NCI-H187 (cell line): ENCODE measurements around the gene EP400.
"Not testable (repeated sequence)": the region's sequence is repeated elsewhere in the genome, so short reads cannot be mapped to it uniquely, and the experiment has no call there.

Source experiments
- DNase-seq, 2 experiments: peaks; one replicate each; lab custom pipeline; 2025; lab: John Stamatoyannopoulos, UW

Gene EP400

DNA sequence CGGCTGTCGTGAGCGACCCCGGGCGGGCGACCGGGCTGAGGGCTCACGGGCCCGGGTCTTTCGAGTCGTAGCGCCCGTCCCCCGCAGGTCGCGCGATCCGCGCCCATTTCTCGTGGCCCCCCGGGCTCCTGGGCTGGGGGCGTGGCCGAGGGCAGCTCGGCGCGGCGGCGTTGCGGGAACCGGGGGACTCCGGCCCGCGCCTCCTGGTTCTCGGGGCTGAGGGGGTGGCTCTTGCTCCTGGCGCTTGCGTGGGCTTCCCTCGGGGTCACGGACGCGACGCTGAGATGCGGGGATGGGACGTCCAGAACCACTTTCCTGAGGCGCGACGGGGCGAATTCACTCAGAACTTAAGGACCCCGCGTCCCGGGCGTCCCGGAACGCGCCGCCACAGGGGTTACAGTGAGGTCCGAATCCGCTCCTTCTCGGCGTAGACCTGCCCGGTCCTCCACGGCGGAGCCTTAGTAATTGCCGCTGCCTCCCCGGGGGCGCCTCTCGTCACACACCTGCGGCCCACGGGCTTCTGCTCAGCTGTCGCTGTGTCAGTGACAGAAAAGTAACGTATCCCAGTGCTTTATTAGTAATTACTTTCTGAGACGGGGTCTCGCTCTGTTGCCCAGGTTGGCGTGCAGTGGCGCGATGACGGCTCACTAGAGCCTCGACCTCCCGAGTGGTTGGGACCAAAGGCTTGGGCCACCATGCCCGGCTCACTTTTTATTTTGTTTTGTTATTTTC lies 606 bp downstream of the EP400 start:
- no peak for DNase-seq

DNA sequence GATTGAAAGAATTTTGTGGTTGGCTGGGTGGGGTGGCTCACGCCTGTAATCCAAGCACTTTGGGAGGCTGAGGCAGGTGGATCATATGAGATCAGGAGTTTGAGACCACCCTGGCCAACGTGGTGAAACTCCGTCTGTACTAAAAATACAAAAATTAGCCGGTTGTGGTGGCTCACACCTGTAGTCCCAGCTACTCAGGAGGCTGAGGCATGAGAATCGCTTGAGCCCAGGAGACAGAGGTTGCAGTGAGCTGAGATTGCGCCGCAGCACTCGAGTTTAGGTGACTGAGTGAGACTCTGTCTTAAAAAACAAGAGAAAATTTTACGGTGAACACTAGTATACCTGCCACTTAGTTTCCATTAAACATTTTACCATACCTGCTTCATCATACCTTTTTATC lies 4.1 kb downstream of the EP400 start:
- not testable (repeated sequence) for DNase-seq

DNA sequence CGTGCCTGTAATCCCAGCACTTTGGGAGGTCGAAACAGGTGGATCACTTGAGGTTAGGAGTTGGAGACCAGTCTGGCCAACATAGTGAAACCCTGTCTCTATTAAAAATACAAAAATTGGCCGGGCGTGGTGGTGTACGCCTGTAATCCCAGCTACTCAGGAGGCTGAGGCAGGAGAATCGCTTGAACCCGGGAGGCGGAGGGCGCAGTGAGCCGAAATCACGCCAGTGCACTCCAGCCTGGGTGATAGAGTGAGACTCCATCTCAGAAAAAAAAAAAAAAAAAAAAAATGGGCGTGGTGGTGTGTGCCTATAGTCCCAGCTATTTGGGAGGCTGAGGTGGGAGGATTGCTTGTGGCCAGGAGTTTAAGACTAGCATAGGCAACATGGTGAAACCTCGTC lies 4.7 kb downstream of the EP400 start:
- not testable (repeated sequence) for DNase-seq

DNA sequence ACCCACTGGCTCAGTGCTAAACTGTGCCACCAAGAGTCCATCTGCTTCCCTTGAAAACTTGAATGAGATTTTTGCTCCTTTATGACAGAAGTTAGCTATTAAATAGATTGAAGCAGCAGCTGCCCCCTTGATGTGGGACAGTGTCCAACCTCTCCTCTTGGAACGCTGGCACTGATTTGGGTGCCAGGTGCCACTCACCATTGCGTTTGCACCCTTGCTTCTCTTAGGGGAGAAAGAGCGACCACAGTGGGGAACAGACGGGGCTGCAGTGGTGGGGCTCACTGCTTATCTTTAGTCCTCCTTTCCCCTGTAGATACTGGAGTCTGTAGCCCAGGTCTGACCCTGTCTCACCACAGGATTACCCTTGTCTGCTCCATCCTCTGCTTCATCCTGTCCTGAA lies 9.4 kb downstream of the EP400 start:
- no peak for DNase-seq

DNA sequence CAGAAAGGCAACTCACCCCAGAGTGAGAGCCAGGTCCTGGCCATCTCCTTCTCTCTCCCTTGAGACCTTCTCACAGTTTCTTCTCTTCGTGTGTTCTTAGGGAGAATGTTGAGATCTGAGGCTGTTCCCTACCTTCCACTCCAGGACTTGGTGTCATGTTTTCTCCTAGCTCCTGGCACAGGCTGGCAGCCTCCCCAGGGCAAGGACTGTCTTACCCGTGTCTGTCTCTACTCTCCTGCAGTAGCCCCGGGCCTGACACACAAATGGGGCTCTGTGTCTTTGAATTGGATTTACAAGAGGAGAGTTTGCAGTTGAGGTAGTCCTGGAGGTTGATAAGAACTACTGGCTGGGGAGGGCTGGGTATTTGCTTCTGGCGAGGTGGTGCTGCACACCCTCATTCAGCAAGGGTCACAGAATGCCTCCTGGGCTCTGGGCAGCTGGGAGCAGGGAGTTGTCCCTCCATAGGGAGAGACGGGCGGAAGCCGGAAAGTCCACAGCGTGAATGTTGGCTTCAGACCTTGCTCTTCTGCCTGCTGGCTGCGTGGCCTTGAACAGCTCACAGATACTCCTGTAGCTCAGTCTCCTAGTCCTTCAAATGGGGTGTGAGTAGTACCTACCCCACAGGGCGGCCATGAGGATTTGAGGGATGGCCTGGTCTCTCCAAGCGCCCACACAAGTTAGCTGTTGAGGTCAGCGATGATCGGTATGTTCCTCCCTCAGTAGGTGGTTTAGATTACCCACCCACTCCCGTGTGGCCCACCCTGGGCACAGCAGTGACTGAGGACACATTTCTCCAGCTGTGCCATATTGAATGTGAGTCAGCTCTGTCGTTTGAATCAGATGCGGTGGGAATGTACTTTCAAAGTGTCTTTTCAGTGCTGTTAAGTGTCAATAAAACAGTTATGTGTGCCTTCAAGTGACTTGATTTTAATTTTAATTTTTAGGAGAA lies 10.2 kb downstream of the EP400 start:
- DNase-seq = no peak

DNA sequence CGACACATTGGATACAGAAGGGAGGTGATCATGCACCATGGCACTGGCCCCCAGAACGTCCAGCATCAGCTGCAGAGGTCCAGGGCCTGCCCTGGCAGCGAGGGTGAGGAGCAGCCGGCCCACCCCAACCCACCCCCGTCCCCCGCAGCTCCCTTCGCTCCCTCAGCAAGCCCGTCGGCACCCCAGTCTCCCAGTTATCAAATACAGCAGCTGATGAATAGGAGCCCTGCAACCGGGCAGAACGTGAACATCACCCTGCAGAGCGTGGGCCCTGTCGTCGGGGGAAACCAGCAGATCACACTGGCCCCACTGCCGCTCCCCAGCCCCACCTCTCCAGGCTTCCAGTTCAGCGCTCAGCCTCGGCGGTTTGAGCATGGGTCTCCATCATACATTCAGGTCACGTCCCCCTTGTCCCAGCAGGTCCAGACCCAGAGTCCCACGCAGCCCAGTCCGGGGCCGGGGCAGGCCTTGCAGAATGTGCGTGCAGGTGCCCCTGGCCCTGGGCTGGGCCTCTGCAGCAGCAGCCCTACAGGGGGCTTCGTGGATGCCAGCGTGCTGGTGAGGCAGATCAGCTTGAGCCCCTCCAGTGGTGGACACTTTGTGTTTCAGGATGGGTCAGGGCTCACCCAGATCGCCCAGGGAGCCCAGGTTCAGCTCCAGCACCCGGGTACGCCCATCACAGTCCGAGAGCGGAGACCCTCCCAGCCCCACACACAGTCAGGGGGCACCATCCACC lies 11.0 kb downstream of the EP400 start:
- DNase-seq = not testable (repeated sequence)

DNA sequence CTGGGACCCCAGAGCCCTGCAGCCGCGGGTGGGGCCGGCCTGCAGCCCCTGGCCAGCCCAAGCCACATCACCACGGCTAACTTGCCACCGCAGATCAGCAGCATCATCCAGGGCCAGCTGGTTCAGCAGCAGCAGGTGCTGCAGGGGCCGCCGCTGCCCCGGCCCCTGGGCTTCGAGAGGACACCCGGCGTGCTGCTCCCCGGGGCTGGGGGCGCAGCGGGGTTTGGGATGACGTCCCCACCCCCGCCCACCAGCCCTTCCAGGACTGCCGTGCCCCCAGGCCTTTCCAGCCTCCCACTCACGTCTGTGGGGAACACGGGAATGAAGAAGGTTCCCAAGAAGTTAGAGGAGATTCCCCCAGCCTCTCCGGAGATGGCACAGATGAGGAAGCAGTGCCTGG lies 11.6 kb downstream of the EP400 start:
- DNase-seq = not testable (repeated sequence)

DNA sequence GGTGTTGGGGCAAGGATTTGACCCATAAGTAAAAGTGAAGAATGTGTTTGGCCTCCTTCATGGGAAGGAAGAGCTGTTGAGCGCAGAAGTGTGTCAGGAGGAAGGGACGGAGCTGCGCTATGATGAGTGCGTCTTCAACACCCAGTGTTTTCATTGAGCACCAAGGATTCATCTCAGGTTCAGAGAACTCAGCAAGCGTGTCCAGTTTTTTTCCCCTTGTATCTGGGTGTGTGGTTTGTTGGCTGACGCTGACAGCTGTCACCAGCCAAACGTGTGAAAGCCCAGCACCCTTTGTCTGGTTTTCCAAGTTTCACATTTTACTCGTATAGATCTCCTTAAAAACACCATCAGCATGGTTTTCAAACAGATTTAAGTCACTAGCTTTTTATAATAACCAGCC lies 12.3 kb downstream of the EP400 start:
- DNase-seq = no peak

DNA sequence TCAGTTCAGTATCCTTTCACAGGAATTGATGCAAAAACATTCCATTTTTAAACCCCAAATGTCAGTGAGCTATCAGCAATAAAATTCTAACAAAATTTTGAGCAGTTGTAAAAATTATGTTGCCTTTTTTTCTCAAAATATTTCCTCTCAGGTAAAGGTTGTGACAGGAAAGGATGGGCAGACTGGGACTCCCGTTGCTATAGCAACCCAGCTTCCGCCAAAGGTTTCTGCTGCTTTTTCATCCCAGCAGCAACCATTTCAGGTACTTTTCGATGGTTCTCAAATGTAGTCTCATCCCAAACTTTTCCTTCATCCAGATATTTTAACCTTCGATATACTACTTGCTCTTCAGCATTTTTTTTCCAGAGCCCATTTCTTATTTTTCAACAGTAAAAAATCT lies 13.6 kb downstream of the EP400 start:
- DNase-seq = no peak

DNA sequence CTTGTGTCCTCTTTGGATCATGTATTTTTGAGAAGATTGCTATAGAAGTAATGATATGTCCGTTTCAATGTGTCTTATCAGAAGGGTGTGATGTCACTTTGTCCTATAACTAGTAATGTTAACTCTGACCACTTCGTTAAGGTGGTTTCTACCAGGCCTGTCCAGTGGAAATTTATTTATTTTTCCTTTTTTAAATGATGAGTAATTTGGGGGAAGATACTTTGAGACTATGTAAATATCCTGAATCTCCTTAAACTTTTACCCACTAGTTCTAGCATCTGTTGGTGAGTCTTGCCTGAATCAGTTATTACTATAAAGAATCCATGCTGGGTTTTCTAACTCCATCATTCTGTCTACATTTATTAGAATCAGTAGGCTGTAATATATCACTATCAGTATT lies 15.3 kb downstream of the EP400 start:
- DNase-seq = no peak

DNA sequence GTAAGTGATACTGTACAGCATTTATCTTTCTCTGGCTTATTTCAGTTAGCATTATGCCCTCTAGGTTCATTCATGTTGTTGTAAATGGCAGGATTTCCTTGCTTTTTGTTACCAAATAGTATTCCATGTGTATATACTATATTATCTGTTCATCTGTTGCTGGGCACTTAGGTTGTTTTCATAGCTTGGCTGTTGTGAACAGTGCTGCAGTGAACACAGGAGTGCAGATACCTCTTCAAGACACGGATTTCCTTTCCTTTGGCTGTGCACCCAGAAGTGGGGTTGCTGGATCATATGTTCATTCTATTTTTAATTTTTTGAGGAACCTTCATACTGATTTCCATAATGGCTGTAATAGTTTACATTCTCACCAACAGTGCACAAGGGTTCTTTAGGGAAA lies 21.5 kb downstream of the EP400 start:
- DNase-seq = no peak

DNA sequence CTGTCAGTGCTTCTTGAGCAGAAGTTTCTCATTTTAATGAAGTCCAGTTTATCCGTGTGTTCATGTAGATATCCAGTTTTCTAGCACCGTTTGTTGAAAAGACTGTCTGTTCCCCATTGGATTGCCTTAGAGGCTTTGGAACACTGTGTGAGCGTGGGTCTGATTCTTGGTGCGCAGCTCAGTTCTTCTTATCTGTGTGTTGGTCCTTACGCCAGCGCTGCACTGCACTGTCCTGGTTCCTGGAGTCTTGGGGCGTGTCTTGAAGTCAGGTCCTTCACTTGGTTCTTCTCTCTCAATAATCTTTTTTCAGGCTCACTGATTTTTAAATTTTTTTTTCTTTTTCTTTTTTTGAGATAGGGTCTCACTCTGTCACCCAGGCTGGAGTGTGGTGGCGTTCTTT lies 25.5 kb downstream of the EP400 start:
- DNase-seq = no peak

DNA sequence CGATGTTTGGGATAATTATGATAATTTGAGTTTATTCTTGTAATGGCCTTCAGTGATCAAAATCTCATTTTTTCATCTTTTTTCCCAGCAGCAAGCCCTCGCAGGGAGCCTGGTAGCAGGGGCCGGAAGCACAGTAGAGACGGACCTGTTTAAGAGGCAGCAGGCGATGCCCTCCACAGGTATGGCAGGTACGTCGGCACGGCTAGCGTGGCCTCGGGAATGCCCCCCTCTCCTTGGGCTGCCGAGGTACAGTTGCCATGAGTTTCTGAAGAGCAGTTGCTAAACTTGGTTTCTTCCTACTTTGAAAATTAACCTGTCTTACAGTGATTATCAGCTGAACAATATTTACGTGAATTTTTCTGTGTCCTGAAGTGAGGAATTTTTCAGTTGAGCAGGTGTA lies 29.9 kb downstream of the EP400 start:
- DNase-seq = no peak

DNA sequence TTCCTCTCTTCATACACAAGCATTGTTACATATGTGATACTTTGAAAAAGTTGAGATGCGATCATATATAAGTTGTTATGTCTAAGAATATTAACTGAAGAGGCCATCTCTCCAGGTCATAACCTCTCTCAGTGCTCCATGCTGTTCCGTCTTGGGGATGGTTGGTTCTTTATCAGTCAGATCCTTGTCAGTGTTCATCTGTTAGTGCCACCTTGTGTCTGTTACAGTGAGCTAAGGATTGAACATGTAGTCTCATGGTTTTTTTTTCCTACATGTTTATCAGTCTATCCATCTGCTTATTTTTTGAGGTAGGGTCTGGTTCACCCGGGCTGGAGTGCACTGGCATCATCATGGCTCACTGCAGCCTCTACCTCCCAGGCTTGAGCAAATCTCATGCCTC lies 30.5 kb downstream of the EP400 start:
- no peak for DNase-seq

DNA sequence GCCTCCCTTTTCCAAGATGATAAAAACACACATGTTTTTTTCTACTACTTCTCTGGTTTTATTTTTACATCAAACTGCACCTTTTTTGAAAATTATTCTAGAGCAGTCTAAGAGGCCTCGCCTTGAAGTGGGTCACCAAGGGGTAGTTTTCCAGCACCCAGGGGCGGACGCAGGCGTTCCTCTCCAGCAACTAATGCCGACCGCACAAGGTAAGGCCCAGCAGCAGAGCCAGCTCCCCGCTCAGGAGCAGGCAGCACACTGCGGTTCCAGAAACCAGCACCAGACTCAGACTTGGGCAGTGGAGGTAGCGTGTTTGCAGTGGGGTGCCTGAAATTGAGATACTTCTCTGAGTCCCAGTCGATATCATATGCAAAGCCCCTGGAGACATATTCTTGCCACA lies 31.6 kb downstream of the EP400 start:
- no peak for DNase-seq

DNA sequence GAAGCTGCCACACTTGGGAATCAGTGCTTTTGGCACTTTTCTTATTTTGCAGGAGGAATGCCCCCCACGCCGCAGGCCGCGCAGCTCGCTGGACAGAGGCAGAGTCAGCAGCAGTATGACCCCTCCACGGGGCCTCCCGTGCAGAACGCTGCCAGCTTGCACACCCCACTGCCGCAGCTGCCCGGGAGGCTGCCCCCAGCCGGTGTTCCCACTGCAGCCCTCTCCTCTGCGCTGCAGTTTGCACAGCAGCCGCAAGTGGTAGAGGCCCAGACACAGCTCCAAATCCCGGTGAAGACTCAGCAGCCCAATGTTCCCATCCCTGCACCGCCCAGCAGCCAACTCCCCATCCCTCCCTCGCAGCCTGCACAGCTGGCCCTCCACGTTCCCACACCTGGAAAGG lies 32.3 kb downstream of the EP400 start:
- DNase-seq = no peak

DNA sequence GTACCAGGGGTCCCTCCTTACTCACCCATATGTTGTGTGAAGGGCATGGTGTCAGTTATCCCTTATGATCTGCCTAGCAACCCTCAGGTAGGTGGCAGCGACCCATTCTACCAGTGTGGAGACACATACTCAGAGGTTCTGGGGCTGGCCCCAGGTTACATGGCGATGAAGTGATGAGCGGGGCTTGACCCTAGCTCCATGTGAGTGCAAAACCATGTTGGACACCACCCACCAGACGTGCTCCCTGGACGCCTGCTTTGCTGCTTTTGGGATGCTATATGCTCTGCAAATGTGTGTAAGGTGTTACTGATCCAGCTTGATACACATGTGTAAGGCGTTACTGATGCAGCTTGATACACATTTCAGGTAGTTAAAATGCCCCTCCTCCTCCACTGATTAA lies 33.3 kb downstream of the EP400 start:
- no peak for DNase-seq

DNA sequence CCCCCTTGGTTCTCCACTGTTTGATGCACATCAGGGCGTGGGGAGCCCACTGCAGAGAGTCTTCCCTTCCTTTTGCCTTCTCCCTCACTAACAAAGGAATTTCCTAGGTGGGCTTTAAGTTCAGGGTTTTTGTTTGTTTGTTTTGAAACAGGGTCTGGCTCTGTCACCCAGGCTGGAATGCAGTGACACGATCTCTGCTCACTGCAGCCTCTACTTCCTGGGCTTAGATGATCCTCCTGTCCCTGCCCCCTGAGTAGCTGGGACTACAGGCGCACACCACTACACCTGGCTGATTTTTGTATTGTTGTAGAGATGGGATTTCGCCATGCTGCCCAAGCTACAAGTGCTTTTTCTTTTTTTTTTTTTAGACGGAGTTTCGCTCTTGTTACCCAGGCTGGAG lies 33.8 kb downstream of the EP400 start:
- no peak for DNase-seq

DNA sequence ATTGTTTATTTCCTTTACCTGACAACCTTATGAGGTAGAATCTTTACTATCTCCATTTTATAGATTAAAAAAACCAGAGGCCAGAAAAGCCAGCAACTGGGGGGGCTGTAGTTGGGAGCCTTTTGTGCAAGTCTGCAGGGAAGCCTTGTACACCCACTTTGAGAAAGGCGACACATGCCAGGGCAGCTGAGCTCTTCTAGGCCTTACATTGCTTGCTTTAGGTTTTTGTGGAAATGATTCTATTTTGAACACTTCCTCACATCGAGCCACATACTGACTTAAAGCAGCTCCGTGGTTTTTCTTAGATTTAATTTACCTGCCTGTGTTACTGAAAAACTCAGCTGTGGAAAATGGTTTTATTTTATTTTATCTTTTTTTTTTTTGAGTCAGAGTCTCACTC lies 34.6 kb downstream of the EP400 start:
- DNase-seq = no peak

DNA sequence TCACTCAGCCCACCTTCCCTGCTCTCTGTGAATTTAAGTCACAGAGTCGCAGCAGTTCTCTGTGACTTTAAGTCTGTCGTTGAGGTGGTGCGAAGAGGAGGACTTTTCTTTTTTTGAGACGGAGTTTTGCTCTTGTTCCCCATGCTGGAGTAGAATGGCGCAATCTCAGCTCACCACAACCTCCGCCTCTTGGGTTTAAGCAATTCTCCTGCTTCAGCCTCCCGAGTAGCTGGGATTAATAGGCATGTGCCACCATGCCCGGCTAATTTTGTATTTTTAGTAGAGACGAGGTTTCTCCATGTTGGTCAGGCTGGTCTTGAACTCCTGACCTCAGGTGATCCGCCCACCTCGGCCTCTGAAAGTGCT lies 35.8 kb downstream of the EP400 start:
- not testable (repeated sequence) for DNase-seq

DNA sequence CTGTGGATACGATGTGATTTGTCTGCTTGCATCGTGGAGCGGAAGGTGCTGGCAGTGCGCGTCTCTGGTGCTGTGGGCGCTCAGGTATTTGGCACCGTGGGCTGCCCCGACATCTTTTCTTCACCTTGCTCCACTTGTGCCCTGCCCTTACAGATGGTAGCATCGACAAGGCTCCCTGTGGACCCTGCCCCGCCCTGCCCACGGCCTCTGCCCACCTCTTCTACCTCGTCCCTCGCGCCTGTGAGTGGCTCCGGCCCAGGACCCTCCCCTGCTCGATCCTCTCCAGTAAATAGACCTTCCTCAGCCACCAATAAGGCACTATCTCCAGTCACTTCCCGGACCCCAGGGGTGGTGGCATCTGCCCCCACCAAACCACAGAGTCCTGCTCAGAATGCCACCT lies 36.6 kb downstream of the EP400 start:
- DNase-seq = no peak

DNA sequence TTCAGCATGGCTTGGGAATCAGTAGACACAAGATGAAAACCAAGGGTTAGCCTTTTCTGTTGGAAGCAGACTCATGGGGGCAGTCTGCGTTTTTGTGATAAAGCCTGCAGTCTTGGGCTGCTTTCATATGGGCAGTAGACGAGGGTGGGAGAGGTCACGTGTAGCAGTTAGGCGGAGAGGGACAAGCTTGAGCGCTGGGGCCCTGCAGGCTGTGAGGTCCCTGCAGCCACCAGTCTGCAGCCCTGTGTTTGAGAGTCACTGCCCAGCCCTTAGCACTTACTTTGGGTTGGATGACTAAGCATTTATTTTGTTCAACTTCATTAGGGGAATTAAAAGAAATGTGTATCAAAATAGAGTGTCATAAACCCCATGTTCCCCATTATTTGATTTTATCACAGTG lies 37.2 kb downstream of the EP400 start:
- DNase-seq = no peak

DNA sequence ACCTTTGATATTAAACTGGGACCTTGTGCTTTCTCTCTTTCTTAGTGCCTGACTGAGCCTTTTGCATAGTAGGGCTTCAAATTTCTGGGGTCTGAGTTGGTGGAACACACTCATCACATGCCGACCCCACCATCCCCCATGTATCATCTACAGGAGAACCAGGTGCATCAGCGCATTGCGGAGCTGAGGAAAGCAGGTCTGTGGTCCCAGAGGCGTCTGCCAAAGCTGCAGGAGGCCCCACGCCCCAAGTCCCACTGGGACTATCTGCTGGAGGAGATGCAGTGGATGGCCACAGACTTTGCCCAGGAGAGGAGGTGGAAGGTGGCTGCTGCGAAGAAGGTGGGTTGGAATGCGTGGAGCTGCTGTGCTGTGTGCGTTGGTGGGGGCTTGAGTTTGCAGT lies 37.8 kb downstream of the EP400 start:
- DNase-seq = no peak
